HG03175 (cell line): ENCODE measurements around the gene APBA1.

Experiments used
- ATAC-seq: cut with Tn5 transposase; IDR thresholded peaks from one replicate; pipeline ENCODE4 v1.9.1; 2021; ENCODE audit warnings: mild to moderate bottlenecking, moderate library complexity; ENCODE audit not compliant: unreplicated experiment

Gene APBA1

DNA sequence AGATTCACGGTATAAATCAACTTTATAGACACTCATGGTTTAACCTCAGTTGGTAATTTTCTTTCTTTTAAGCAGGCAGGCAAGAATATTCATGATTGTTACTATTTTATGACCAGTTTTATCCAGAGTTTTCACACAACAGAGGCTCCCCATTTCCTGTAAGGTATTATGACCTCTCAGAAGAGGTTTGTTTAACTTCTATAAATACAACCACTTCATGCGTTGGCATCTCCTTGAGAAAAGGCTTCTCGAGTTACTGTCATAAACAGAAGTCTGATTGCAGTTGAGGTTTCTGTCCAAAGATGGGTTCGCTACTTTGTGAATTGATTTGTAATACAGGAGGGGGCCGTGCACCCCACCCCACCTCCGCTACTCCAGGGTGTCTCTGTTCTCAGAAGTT lies 291.9 kb downstream of the APBA1 start:
- ATAC-seq = no peak

GRCh38 chr9:69379270-69379982 lies 292.7 kb downstream of the APBA1 start:
- ATAC-seq = no peak

- no peak for ATAC-seq
Measured at GRCh38 chr9:69377981-69378380, 294.2 kb downstream of the APBA1 start.
